HepG2 (cell line): ENCODE results near the gene SLC34A3. TPM values are rescaled to one million over a fixed set of nuclear protein-coding genes. Genes with fewer than 3 reads are reported as not detected.
A peak's percentile ranks its signal among the peaks of the same experiment; 100 is the strongest.

Experiments
- ARNT2 ChIP-seq: sonication (generic); formaldehyde crosslinking; IDR thresholded peaks from 2 replicates; pipeline ENCODE4 v1.8.0; 2022; ENCODE audit warnings: mild to moderate bottlenecking, low read depth, missing genetic modification reagents, moderate library complexity
- CBX1 ChIP-seq: IDR thresholded peaks from one replicate; pipeline ENCODE4 v1.6.1; 2016; ENCODE audit warnings: antibody characterized with exemption, low read depth
- DMAP1 ChIP-seq: IDR thresholded peaks from 2 replicates; pipeline ENCODE4 v1.6.1; 2016
- DPF2 ChIP-seq: sonication (generic); formaldehyde crosslinking; IDR thresholded peaks from 2 replicates; pipeline ENCODE4 v1.4.0; 2020; ENCODE audit warnings: mild to moderate bottlenecking, low read depth, missing genetic modification reagents, borderline replicate concordance
- HES4 ChIP-seq: sonication (generic); formaldehyde crosslinking; IDR thresholded peaks from 2 replicates; pipeline ENCODE4 v1.9.0; 2021; ENCODE audit warnings: mild to moderate bottlenecking, missing genetic modification reagents, borderline replicate concordance
- KDM3A ChIP-seq: IDR thresholded peaks from 2 replicates; pipeline ENCODE4 v1.6.1; 2018; ENCODE audit warnings: low read depth, missing compliant biosample characterization
- KMT2A ChIP-seq: sonication (generic); formaldehyde crosslinking; IDR thresholded peaks from 2 replicates; pipeline ENCODE4 v1.4.0; 2020; ENCODE audit warnings: missing genetic modification reagents
- NCOA2 ChIP-seq: sonication (generic); formaldehyde crosslinking; IDR thresholded peaks from 2 replicates; pipeline ENCODE4 v1.8.0; 2022; ENCODE audit warnings: inconsistent platforms
- PRMT3 ChIP-seq: sonication (generic); formaldehyde crosslinking; IDR thresholded peaks from 2 replicates; pipeline ENCODE4 v1.8.1; 2022; ENCODE audit warnings: low read depth, mild to moderate bottlenecking, moderate library complexity, missing genetic modification reagents, borderline replicate concordance
- RBAK ChIP-seq: sonication (generic); formaldehyde crosslinking; IDR thresholded peaks from 2 replicates; pipeline ENCODE4 v1.5.1; 2020; ENCODE audit warnings: mild to moderate bottlenecking, missing genetic modification reagents
- RFXAP ChIP-seq: sonication (generic); formaldehyde crosslinking; IDR thresholded peaks from 2 replicates; pipeline ENCODE4 v1.4.0; 2020; ENCODE audit warnings: missing genetic modification reagents, borderline replicate concordance
- SKI ChIP-seq: fragments of 450-650 bp; IDR thresholded peaks from one replicate; pipeline ENCODE4 v1.6.1; 2018; ENCODE audit warnings: mild to moderate bottlenecking; ENCODE audit not compliant: partially characterized antibody
- TBX2 ChIP-seq: sonication (generic); formaldehyde crosslinking; IDR thresholded peaks from 2 replicates; pipeline ENCODE4 v1.5.0; 2020; ENCODE audit warnings: missing genetic modification reagents, mild to moderate bottlenecking, borderline replicate concordance
- ZFY ChIP-seq: sonication (generic); formaldehyde crosslinking; IDR thresholded peaks from 2 replicates; pipeline ENCODE4 v1.4.0; 2020; ENCODE audit warnings: missing genetic modification reagents
- ZNF350 ChIP-seq: sonication (generic); formaldehyde crosslinking; IDR thresholded peaks from 2 replicates; pipeline ENCODE4 v1.4.0; 2020; ENCODE audit warnings: mild to moderate bottlenecking, low read depth, missing genetic modification reagents, borderline replicate concordance
- ZNF629 ChIP-seq: sonication (generic); formaldehyde crosslinking; conservative IDR thresholded peaks from 2 replicates; pipeline ENCODE4 v1.5.0; 2020; ENCODE audit warnings: missing genetic modification reagents
- ZNF850 ChIP-seq: sonication (generic); formaldehyde crosslinking; conservative IDR thresholded peaks from 2 replicates; pipeline ENCODE4 v1.9.0; 2021; ENCODE audit warnings: mild to moderate bottlenecking, missing genetic modification reagents
- ZSCAN25 ChIP-seq: sonication (generic); formaldehyde crosslinking; IDR thresholded peaks from 2 replicates; pipeline ENCODE4 v1.8.0; 2022; ENCODE audit warnings: mild to moderate bottlenecking, missing genetic modification reagents
- polyA plus RNA-seq, 8 experiments: library from polyadenylated mRNA; depleted of rRNA in 3 of 8; stranded (reverse) in 7 of 8; unstranded in 1 of 8; fragments of >200 nt; fragmentation: Illumina TruSeq in 4 of 8; extraction: Trizol in 4 of 8; gene quantifications; 2 replicates each; pipeline versions ENCODE4 v1.2.1 to v1.2.3, GENCODE V29; 2011 to 2016; ENCODE audit warnings: low read depth in 4 of 8, missing spikeins in 1 of 8, mixed read lengths in 1 of 8; ENCODE audit not compliant: insufficient read depth in 1 of 8
- total RNA-seq, 5 experiments: library from RNA; depleted of rRNA; stranded (reverse); fragments of >200 nt; fragmentation: Illumina TruSeq; extraction: Trizol; gene quantifications; 2 replicates each; pipeline ENCODE4 v1.2.3, GENCODE V29; 2016; ENCODE audit warnings: low read depth in 1 of 5
- TF ChIP-seq, protein P1 (sequence below): sonication (generic); formaldehyde crosslinking; IDR thresholded peaks from 2 replicates; pipeline ENCODE4 v1.5.1; 2020; ENCODE audit warnings: mild to moderate bottlenecking, missing genetic modification reagents, borderline replicate concordance
- TF ChIP-seq, protein P2 (sequence below): sonication (generic); formaldehyde crosslinking; IDR thresholded peaks from 2 replicates; pipeline ENCODE4 v1.4.0; 2020; ENCODE audit warnings: mild to moderate bottlenecking, low read depth, missing genetic modification reagents

The SLC34A3 gene
- total and polyA plus RNA-seq, 2 of the 13 experiments (the other 11 are each of a cell fraction or from before 2014, with no cell fraction given) = 0.07 to 1.0 TPM

GRCh38 chr9:137200311-137201204 lies 30.1 kb upstream of the SLC34A3 start, which contains the start of gene TPRN (continued):
- TF ChIP-seq KDM3A (CRISPR knock-in tag) = peak; percentile 78; the same call in 1 of the 2 replicates
- TF ChIP-seq HES4 = peak; percentile 84
- TF ChIP-seq, protein P1, sequence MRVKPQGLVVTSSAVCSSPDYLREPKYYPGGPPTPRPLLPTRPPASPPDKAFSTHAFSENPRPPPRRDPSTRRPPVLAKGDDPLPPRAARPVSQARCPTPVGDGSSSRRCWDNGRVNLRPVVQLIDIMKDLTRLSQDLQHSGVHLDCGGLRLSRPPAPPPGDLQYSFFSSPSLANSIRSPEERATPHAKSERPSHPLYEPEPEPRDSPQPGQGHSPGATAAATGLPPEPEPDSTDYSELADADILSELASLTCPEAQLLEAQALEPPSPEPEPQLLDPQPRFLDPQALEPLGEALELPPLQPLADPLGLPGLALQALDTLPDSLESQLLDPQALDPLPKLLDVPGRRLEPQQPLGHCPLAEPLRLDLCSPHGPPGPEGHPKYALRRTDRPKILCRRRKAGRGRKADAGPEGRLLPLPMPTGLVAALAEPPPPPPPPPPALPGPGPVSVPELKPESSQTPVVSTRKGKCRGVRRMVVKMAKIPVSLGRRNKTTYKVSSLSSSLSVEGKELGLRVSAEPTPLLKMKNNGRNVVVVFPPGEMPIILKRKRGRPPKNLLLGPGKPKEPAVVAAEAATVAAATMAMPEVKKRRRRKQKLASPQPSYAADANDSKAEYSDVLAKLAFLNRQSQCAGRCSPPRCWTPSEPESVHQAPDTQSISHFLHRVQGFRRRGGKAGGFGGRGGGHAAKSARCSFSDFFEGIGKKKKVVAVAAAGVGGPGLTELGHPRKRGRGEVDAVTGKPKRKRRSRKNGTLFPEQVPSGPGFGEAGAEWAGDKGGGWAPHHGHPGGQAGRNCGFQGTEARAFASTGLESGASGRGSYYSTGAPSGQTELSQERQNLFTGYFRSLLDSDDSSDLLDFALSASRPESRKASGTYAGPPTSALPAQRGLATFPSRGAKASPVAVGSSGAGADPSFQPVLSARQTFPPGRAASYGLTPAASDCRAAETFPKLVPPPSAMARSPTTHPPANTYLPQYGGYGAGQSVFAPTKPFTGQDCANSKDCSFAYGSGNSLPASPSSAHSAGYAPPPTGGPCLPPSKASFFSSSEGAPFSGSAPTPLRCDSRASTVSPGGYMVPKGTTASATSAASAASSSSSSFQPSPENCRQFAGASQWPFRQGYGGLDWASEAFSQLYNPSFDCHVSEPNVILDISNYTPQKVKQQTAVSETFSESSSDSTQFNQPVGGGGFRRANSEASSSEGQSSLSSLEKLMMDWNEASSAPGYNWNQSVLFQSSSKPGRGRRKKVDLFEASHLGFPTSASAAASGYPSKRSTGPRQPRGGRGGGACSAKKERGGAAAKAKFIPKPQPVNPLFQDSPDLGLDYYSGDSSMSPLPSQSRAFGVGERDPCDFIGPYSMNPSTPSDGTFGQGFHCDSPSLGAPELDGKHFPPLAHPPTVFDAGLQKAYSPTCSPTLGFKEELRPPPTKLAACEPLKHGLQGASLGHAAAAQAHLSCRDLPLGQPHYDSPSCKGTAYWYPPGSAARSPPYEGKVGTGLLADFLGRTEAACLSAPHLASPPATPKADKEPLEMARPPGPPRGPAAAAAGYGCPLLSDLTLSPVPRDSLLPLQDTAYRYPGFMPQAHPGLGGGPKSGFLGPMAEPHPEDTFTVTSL (CRISPR knock-in tag) = peak; percentile 65; the same call in 1 of the 2 replicates
- peak; percentile 38 for TF ChIP-seq SKI
- peak; percentile 74 for TF ChIP-seq ARNT2 (CRISPR knock-in tag)
- TF ChIP-seq NCOA2 = peak; percentile 52
- TF ChIP-seq, protein P2, sequence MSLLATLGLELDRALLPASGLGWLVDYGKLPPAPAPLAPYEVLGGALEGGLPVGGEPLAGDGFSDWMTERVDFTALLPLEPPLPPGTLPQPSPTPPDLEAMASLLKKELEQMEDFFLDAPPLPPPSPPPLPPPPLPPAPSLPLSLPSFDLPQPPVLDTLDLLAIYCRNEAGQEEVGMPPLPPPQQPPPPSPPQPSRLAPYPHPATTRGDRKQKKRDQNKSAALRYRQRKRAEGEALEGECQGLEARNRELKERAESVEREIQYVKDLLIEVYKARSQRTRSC (CRISPR knock-in tag) = no peak
- TF ChIP-seq KMT2A = peak; percentile 92
- TF ChIP-seq RFXAP (CRISPR knock-in tag) = peak; percentile 79
- peak; percentile 87; the same call in 1 of the 2 replicates for TF ChIP-seq DMAP1 (CRISPR knock-in tag)
- TF ChIP-seq RBAK (CRISPR knock-in tag) = no peak
- peak; percentile 80 for TF ChIP-seq ZNF350
- TF ChIP-seq ZNF850 (CRISPR knock-in tag) = no peak
- TF ChIP-seq ZFY (CRISPR knock-in tag) = peak; percentile 84
- TF ChIP-seq ZNF629 (CRISPR knock-in tag) = no peak; the same call in 1 of the 2 replicates
- TF ChIP-seq ZSCAN25 (CRISPR knock-in tag) = 0 out of 2 replicates have a peak, but pooled peaks have one; percentile 31
- peak; percentile 55 for TF ChIP-seq CBX1
- TF ChIP-seq DPF2 = no peak; the same call in 1 of the 2 replicates
- TF ChIP-seq TBX2 (CRISPR knock-in tag) = peak; percentile 83
- no peak for TF ChIP-seq PRMT3 (CRISPR knock-in tag)
